Memory B cell (primary cell): ENCODE data around the gene LCN2.

Source experiments
- ATAC-seq: fragments of 150-1000 bp; cut with Tn5 transposase; 2 replicates; pipeline ENCODE4 v1.10.0; 2021; ENCODE audit warnings: low read depth, mild to moderate bottlenecking, moderate library complexity
- DNase-seq, 2 donors: peaks; one replicate each; pipeline ENCODE4 v3.0.0; 2022; ENCODE audit warnings: low spot score in 2 of 2
- H3K27ac Mint-ChIP-seq: one replicate; pipeline ENCODE4 v1.8.0; 2022; ENCODE audit warnings: mild to moderate bottlenecking, moderate library complexity, mixed read lengths
- H3K27me3 Mint-ChIP-seq: one replicate; pipeline ENCODE4 v1.8.0; 2022; ENCODE audit warnings: mixed read lengths
- H3K36me3 Mint-ChIP-seq: one replicate; pipeline ENCODE4 v1.8.0; 2022; ENCODE audit warnings: mild to moderate bottlenecking, mixed read lengths
- H3K4me1 Mint-ChIP-seq: one replicate; pipeline ENCODE4 v1.8.0; 2022; ENCODE audit warnings: mixed read lengths
- H3K4me3 Mint-ChIP-seq: one replicate; pipeline ENCODE4 v1.8.0; 2022; ENCODE audit warnings: mild to moderate bottlenecking, moderate library complexity, mixed read lengths
- H3K9me3 Mint-ChIP-seq: one replicate; pipeline ENCODE4 v1.8.0; 2022; ENCODE audit warnings: mixed read lengths

LCN2 gene

GRCh38 chr9:128155736-128156500 is 6.7 kb downstream of the LCN2 start:
- no peaks in the 10 kb centered on the region for H3K9me3 Mint-ChIP-seq
- H3K4me1 Mint-ChIP-seq: peaks cover 5% of the 10 kb centered on the region
- DNase-seq (no peak), ATAC-seq (no peak)
- peaks cover 2% of the 10 kb centered on the region for H3K27me3 Mint-ChIP-seq
- no peak overlapping the region for H3K4me3 Mint-ChIP-seq
- no peak overlapping the region for H3K27ac Mint-ChIP-seq
- no peaks in the 10 kb centered on the region for H3K36me3 Mint-ChIP-seq

- DNase-seq (peak in 1 of 2 donors; percentile 19), ATAC-seq (peak; percentile 40)
- Mint-ChIP-seq H3K4me1 (peaks cover 7% of the 10 kb centered on the region), H3K9me3 (no peaks in the 10 kb centered on the region), H3K4me3 (peak overlapping the region; percentile 83), H3K27me3 (no peaks in the 10 kb centered on the region), H3K36me3 (no peaks in the 10 kb centered on the region), H3K27ac (peak overlapping the region; percentile 82)
These were observed 10.2 kb downstream of the LCN2 start for GRCh38 chr9:128159522-128159783.

DNA sequence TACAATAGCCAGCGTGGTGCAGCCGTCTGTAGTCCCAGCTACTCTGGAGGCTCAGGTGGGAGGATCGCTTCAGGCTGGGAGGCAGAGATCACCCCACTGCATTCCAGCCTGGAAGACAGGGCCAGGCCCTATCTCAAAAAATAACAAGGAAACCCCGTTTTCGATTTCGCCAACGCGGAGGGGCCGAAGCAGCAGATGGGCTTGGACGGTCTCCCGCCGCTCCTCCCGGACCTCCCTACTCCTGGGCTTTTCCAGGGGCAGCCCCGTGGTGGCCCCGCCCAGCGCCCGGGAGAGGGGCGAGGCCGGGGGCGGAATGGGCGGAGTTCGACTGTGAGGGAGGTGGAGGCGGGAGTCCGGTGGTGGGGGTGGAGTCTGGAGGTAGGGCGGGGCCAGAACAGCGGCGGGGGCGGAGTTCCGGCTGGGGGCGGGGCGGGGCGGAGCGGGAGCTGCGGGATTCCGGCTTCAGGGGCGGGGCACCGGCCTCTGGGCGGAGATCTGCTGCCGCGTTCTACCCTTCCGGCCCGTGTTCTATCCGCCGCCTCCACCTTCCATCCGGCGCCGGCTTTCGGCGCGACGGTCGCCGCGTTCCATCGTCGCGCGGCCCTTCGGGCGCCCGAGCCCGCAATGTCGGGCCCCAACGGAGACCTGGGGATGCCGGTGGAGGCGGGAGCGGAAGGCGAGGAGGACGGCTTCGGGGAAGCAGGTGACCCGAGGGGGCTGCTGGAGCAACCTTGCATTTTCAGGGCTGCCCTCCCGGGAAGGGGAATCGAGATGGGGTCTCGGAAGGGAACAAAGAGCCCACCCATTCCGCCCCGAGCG is 10.7 kb downstream of the LCN2 start, which contains the start of gene BBLN:
Gene BBLN (plus strand): TSS at position 482 of the 819 bp plus-strand sequence. CDS start 143 bp downstream, at position 625.
- Mint-ChIP-seq H3K4me1 (peaks cover 7% of the 10 kb centered on the region), H3K27me3 (no peaks in the 10 kb centered on the region), H3K27ac (peak within 1 kb of the TSS; percentile 82), H3K36me3 (no peaks in the 10 kb centered on the region), H3K4me3 (peak within 1 kb of the TSS; percentile 83), H3K9me3 (no peaks in the 10 kb centered on the region)
- peak; percentile 78 to 85 for DNase-seq
- peak; percentile 85 for ATAC-seq

- H3K27me3 Mint-ChIP-seq: no peaks in the 10 kb centered on the region
- no peaks in the 10 kb centered on the region for H3K9me3 Mint-ChIP-seq
- H3K36me3 Mint-ChIP-seq: no peaks in the 10 kb centered on the region
- ATAC-seq (no peak), DNase-seq (no peak)
- H3K4me1 Mint-ChIP-seq: peaks cover 7% of the 10 kb centered on the region
- H3K4me3 Mint-ChIP-seq: peak overlapping the region; percentile 83
- H3K27ac Mint-ChIP-seq: no peak overlapping the region
These were observed 11.3 kb downstream of the LCN2 start for GRCh38 chr9:128160603-128160987.

- H3K27ac Mint-ChIP-seq: no peak overlapping the region
- peak overlapping the region; percentile 83 for H3K4me3 Mint-ChIP-seq
- peaks cover 7% of the 10 kb centered on the region for H3K4me1 Mint-ChIP-seq
- H3K36me3 Mint-ChIP-seq: peaks cover 1% of the 10 kb centered on the region
- ATAC-seq: no peak
- H3K27me3 Mint-ChIP-seq: no peaks in the 10 kb centered on the region
- DNase-seq: no peak
- no peaks in the 10 kb centered on the region for H3K9me3 Mint-ChIP-seq
These were observed 12.1 kb downstream of the LCN2 start for GRCh38 chr9:128161215-128161902.

DNA sequence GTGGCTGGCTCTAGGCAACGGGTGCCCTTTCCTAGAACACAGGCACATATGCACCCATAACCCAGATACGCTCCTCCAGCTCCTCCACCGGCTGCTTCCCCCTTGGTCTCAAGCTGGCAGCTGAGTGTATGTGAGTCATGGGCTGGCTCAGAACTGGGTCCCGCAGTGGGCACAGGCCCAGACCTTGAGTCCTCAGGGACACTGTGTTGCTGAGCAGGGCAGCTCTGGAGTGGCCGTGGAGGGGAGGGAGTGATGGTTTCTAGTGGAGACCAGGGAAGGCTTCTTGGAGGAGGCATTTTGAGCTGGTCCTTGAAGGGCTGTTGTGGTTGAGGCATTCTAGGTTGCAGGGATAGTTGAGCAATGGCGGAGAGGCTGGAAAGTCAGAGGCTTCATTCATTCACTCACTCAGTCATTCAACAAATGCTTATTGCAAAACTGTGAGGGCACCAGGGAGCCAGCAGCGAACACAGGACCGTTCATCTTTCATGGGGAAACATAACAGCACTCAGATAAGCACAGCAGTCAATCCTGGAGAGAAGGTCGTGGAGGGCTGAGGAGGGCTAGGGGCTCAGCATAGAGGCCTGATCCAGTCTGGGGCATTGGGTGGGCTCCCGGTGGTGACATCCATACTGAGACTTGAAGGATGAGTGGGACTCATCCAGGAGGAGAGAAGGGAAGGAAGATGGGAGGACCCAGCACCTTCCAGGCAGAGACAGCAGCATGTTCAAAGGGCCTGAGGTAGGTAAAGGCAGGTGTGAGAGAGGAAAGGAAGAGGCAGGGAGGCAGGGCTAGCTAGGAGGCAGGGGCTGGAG is 13.2 kb downstream of the LCN2 start:
- ATAC-seq: no peak
- DNase-seq: no peak
- H3K9me3 Mint-ChIP-seq: no peaks in the 10 kb centered on the region
- no peaks in the 10 kb centered on the region for H3K27me3 Mint-ChIP-seq
- peaks cover 6% of the 10 kb centered on the region for H3K36me3 Mint-ChIP-seq
- H3K27ac Mint-ChIP-seq: no peak overlapping the region
- H3K4me3 Mint-ChIP-seq: no peak overlapping the region
- peaks cover 7% of the 10 kb centered on the region for H3K4me1 Mint-ChIP-seq

GRCh38 chr9:128163027-128163515 is 13.8 kb downstream of the LCN2 start:
- Mint-ChIP-seq H3K27me3 (no peaks in the 10 kb centered on the region), H3K4me3 (no peak overlapping the region), H3K9me3 (no peaks in the 10 kb centered on the region), H3K36me3 (peaks cover 6% of the 10 kb centered on the region), H3K27ac (no peak overlapping the region), H3K4me1 (peaks cover 7% of the 10 kb centered on the region)
- DNase-seq (no peak), ATAC-seq (no peak)

GRCh38 chr9:128163523-128164306 is 14.5 kb downstream of the LCN2 start:
- no peak for DNase-seq
- H3K27ac Mint-ChIP-seq: no peak overlapping the region
- no peaks in the 10 kb centered on the region for H3K9me3 Mint-ChIP-seq
- no peak overlapping the region for H3K4me3 Mint-ChIP-seq
- peaks cover 7% of the 10 kb centered on the region for H3K4me1 Mint-ChIP-seq
- ATAC-seq: no peak
- peaks cover 9% of the 10 kb centered on the region for H3K36me3 Mint-ChIP-seq
- H3K27me3 Mint-ChIP-seq: no peaks in the 10 kb centered on the region

DNA sequence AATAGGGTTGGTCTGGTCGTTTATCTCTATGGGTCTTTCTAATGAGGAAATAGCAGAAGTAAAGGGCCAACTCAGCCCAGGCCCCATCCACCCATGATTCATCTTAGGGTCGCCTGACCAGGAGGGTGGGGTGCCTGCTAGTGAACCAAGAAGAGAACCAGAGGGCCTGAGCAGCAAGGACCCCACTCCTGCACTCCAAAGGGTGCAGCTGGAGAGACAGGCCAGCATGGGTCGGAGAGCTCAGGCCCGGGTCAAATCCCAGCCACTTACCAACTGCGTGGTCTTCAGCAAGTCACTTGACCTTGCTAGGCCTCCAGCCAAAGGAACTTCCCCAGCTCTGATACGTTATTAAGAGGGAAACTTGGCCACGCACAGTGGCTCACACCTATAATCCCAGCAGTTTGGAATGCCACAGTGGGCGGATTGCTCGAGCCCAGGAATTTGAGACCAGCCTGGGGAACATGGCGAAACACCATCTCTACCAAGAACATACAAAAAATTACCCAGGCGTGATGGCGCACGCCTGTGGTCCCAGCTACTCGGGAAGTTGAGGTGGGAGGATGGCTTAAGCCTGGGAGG is 15.1 kb downstream of the LCN2 start:
- Mint-ChIP-seq H3K27me3 (no peaks in the 10 kb centered on the region), H3K36me3 (peaks cover 13% of the 10 kb centered on the region), H3K4me3 (no peak overlapping the region), H3K9me3 (no peaks in the 10 kb centered on the region), H3K4me1 (peaks cover 5% of the 10 kb centered on the region), H3K27ac (no peak overlapping the region)
- no peak for ATAC-seq
- DNase-seq: no peak

- no peak overlapping the region for H3K27ac Mint-ChIP-seq
- no peaks in the 10 kb centered on the region for H3K9me3 Mint-ChIP-seq
- ATAC-seq (no peak), DNase-seq (no peak)
- peaks cover 19% of the 10 kb centered on the region for H3K36me3 Mint-ChIP-seq
- H3K4me1 Mint-ChIP-seq: peaks cover under 1% of the 10 kb centered on the region
- H3K27me3 Mint-ChIP-seq: no peaks in the 10 kb centered on the region
- no peak overlapping the region for H3K4me3 Mint-ChIP-seq
These were observed 16.9 kb downstream of the LCN2 start for GRCh38 chr9:128166169-128166568.

- no peak for DNase-seq
- H3K9me3 Mint-ChIP-seq: no peaks in the 10 kb centered on the region
- no peak overlapping the region for H3K4me3 Mint-ChIP-seq
- no peak for ATAC-seq
- no peaks in the 10 kb centered on the region for H3K4me1 Mint-ChIP-seq
- no peaks in the 10 kb centered on the region for H3K27me3 Mint-ChIP-seq
- H3K27ac Mint-ChIP-seq: no peak overlapping the region
- peaks cover 19% of the 10 kb centered on the region for H3K36me3 Mint-ChIP-seq
These were observed 18.0 kb downstream of the LCN2 start for GRCh38 chr9:128167209-128167608.

GRCh38 chr9:128168731-128169308 is 19.6 kb downstream of the LCN2 start:
- no peak for ATAC-seq
- H3K36me3 Mint-ChIP-seq: peaks cover 19% of the 10 kb centered on the region
- no peak overlapping the region for H3K4me3 Mint-ChIP-seq
- H3K27ac Mint-ChIP-seq: no peak overlapping the region
- no peaks in the 10 kb centered on the region for H3K27me3 Mint-ChIP-seq
- DNase-seq: no peak
- no peaks in the 10 kb centered on the region for H3K9me3 Mint-ChIP-seq
- H3K4me1 Mint-ChIP-seq: no peaks in the 10 kb centered on the region
